Measurements from ENCODE around the gene C19orf18.
"Not testable (repeated sequence)": the region's sequence is repeated elsewhere in the genome, so short reads cannot be mapped to it uniquely, and the experiment has no call there.

The C19orf18 gene

DNA sequence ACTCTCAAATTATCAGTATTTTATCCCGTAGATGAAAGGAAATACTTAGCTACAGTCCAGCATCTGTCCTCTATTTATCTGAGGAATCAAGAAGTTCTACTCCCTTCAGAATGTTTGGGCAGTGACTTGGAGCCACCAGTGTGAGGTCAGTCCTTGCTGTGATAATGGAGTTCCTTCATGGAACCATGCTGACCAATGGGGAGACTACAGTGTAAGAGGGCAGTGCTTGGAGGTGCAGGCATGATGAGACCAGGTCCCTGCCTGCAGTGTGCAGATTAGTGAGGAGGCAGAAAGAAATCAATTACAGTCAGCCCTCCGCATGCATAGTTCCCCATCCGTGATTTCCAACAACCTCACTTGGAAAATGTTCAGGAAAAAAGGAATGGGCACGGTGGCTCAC lies at the start of gene C19orf18:
Gene C19orf18 (minus strand): TSS at position 101 of the 400 bp plus-strand sequence. CDS start 102 bp downstream, outside the sequence.
- no peak for DNase-seq

DNA sequence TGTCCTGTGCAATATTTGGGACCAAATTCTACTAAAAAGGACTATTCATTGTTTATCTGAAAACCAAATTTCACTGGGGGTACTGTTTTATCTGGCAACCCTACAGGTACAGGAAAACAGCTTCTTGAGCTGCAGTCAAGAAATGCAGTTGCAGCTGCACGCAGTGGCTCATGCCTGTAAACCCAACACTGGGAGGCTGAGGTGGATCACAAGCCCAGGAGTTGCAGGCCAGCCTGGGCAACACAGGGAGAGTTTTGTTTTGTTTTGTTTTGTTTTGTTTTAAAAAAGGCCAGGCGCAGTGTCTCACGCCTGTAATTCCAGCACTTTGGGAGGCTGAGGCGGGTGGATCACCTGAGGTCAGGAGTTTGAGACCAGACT lies 47.9 kb upstream of the C19orf18 start:
- DNase-seq: no peak

DNA sequence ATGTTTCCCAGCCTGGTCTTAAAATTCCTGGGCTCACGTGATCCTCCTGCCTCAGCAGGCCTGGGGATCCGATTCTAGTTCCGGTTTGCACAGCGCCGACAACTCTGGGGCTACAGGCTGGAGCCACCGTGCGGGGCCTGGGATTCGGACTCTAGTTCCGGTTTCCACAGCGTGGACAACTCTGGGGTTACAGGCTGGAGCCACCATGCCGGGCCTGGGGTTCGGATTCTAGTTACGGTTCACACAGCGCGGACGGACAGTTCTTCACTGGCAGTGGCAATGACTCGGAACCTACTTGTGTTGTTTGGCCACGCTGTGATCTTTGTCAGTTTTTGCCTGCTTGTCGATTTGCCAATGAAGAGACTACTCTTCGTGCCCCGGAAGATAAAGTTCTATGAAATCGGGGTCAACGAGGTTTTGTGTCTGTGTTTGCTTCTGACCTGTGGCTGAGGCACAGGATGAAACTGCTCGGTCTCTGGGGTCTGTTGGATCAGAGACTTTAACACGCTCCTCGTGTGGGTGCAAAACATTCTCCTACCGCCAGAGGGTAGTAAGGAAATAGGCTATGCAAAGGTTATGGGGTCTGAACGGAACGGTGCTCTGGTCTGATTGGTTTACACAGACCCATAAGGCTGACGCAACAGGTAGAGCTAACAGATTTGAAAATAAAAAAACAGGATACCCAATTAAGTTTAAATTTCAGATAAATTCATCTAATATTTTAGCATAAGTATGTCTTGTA lies 47.4 kb upstream of the C19orf18 start:
- DNase-seq: no peak

DNA sequence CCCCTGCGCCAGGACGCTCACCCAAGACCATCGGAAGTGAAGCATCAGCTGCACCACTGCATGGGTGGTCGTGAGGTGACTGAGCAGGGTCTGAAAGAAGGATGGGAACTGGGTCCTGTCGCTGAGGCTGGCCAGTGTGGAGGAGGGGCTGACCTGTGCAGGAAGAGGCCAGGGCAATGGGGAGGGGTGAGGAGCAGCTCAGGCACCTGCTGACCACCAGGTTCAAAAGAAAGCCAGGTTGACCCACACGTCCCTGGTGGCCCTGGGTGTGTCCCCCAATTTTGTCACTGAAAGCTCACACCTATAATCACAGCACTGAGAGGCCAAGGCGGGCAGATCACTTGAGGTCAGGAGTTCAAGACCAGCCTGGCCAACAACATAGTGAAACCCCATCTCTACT lies 45.8 kb upstream of the C19orf18 start:
- no peak for DNase-seq

DNA sequence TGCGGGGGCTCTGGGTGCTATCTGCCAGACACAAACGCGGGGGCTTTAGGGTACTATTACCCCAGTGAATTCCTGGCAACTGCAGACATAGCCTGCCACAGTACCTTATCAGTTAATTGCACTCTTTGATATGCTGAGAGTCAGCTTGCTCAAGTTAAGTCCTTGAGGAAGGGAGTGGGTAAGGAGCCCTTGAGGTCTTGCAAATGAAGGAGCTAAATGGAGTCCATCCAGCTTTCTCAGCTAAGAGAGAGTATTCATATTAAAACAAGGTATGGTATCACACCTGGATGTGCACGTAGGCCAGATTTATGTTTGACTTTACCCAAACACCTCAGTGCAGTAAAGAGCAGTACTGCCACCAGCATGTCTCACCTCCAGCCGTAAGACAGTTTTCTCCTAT lies 39.8 kb upstream of the C19orf18 start:
- no peak for DNase-seq

DNA sequence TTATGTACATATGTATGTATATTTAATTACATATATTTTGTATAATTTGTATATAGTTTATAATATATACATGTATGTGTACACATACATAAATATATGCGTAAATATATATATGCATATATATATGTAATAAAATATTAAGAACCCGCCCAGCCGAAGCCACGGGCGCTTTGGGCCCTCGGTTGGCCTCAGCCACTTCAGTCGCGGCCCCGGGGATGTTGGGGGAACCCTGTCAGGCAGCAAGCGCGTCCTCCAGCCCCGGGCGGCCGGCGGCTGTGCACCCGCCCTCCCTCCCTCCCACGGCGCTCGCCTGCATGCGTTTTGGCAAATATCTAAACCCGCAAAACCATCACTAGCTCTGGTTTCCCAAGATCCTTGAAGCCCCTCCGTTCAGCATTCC lies 36.2 kb upstream of the C19orf18 start:
- DNase-seq: no peak

DNA sequence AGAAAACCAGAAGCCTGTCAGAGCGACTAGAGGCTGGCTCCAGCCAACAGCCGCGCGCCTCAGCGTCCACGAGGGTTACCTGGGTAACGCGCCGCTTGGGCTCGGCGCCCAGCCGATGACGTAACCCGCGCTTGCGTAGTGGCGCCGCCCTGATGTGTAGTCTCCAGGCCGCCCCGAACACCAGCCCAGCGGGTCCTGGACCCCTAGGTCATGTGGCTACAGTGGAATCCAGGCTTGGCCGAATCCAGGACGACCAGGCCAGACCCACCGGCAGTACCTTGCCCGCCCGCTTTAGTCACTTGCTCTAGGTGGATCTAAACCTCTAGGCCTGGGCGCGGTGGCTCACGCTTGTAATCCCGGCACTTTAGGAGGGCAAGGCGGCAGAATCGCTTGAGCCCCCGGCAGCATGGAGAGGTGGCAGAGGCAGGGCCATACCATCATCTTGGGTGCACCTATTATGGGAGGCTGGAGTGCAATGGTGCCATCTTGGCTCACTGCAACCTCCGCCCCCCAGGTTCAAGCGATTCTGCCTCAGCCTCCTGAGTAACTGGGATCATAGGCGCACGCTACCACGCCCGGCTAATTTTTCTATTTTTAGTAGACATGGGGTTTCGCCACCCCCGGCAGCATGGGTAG lies 35.5 kb upstream of the C19orf18 start:
- no peak for DNase-seq

DNA sequence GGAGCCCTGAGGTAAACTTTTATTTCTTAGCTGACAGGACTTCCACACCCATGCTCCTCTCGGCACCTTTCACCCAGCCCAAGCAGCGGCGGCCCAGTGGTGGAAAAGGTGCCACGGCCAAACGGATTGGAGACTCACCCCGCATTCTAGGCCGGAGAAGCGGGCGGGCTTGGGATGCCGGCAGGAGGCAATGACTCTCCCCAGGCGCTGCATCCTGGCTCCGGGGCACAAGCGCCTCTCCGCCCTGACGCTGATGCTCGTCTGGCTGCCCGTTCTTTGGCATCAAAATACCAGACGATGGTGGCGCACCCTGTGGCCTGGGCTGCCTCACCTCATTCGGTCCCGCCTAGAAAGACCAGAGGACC lies 34.9 kb upstream of the C19orf18 start:
- no peak for DNase-seq

DNA sequence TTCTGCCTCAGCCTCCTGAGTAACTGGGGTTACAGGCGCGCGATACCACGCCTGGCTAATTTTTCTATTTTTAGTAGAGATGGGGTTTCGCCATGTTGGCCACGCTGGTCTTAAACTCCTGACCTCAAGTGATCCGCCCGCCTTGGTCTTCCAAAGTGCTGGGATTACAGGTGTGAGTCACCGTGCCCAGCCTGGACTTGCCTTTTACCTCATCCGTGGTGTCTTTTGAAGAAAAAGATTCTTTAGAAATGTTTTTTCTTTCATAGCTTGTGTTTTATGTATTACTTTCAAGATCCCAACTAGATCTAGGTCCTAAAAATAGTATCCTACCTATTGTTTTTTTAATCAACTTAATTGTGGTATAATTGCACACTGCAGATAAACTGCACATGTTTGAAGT lies 34.5 kb upstream of the C19orf18 start:
- not testable (repeated sequence) for DNase-seq

DNA sequence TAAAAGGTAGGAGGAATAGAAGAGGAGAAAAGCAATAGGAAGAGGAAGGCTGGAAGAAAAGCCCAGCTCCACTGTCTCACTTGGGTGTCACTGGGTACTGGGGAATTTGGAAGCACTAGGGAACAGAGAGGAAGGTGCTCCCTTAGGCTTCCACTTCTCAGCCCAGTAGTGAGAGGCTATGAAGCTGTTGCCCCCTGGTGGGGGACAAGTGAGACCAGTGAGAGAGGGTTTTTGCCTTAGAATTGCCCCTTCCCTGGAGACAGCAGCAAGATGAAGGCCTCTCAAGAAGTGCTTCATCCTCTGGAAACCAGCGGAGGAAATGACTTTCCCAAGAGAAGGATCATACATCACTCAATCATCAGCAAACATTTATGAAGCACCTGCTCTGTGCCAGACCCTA lies 33.0 kb upstream of the C19orf18 start:
- no peak for DNase-seq

DNA sequence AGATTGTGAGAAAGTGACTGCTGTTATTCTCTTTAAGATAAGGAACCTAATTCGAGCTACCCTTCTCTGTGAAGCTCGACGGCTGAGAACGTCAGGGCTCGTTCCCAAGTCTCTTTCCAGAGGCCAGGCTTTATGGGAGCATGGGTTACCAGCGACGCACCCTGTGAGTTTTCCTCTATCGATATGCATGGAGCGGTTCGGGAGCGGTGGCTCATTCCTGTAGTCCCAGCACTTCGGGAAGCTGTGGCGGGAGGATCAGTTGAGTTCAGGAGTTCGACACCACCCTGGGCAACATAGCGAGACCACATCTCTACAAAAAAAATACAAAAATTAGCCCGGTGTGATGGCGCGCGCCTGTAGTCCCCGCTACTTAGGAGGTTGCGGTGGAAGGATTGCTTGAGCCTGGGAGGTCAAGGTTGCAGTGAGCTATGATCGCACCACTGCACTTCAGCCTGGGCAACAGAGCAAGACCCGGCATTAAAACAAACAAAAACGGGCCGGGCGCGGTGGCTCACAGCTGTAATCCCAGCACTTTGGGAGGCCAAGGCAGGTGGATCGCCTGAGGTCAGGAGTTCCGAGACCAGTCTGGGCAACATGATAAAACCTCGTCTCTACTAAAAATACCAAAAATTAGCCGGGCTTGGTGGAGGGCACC lies 29.0 kb upstream of the C19orf18 start:
- DNase-seq: no peak

DNA sequence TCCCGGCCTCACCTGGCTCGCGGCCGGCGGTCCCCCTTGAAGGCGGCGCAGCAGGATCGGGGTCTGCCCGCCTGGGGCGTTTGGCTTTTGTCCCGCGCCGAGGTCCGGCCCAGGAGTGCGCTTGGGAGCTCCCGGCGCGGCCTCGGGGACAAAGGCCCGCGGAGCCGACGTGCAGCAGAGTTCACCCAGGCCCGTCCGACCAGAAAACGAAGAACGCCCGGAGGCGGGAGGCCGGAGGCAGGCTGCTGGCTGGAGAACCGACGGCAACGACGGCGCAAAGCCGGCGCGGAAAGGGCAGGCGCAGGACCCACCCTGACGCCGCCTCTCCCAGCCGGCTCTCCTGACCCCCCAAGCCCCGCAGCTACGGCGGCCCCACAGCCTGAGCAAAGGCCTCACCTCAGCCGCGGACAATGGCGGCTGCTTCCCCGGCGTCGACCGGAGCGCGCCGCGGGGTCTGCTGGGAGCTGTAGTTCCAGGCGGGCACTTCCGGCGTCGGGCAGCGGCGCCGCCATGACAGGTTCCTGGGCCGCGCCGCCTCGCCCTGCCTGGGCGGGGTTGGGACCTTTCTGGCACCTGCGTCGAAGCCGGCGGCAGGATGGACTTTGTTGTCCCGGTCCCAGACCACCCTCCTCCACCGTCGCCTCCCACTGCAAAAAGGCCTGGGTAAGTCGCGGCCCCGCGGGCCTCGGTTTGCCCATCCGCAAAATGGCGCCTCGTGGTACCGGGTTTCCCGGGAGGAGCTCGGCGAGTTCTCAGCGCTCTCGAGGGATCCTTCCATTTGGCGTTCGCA lies 28.2 kb upstream of the C19orf18 start, which contains the start of gene ZNF606:
Gene ZNF606 (minus strand): TSS at position 437 of the 790 bp plus-strand sequence. CDS start 1,501 bp downstream, outside the sequence.
- no peak for DNase-seq

DNA sequence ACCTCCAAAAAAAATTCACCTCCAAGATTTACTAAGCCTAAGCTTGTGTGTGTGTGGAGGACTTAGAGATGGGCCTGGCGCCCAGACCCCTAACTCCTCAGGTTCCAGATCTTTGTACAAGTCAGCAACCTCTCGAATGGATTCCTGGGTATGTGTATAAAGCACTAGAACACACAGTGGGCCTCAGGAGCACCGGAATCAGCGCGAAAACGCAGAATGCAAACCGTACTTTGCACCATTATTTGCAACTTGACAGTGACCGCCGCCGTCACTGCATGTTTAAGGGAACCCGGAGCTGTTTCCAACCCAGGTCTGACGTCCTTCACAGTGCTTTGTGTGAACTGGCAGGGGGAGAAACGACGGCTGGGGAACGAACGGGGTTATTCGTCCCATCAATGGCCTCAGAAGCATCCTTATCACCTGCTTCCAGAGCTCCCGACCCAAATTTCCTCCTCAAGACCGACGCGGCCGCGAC lies 27.6 kb upstream of the C19orf18 start:
- DNase-seq: no peak

DNA sequence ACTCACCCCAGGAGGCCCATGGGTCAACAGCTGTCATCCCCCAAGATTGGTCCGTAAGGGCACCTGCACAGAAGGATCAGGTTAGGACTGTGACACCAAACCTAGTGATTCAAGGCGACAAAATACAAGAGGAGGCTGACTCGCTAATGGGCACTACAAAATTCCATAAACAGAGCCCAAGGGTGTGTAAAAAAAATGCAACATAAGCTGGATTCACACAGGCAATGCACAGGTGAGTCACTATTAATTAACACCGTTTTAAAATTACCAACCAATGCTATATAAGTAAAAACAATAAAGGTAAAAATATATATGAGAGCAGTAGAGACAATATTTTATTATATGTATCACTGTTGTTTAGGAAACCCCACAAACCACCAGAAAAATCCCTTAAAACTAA lies 26.3 kb upstream of the C19orf18 start:
- DNase-seq: no peak

DNA sequence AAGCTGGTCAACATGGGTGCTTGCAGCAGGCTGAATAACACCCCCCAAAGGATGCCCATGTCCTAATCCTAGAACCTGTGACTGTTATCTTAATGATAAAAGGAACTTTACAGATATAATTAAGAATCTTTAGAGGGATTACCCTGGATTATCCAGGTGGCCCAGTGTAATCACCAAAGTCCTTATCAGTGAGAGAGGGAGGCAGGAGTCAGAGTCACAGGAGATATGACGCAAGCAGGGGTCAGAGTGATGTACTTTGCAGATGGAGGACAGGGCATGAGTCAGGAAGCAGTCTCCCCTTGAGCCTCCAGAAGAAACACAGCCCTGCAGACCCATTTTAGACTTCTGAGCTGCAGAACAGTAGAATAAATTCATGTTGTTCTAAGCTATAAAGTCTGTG lies 18.5 kb upstream of the C19orf18 start:
- DNase-seq: no peak

DNA sequence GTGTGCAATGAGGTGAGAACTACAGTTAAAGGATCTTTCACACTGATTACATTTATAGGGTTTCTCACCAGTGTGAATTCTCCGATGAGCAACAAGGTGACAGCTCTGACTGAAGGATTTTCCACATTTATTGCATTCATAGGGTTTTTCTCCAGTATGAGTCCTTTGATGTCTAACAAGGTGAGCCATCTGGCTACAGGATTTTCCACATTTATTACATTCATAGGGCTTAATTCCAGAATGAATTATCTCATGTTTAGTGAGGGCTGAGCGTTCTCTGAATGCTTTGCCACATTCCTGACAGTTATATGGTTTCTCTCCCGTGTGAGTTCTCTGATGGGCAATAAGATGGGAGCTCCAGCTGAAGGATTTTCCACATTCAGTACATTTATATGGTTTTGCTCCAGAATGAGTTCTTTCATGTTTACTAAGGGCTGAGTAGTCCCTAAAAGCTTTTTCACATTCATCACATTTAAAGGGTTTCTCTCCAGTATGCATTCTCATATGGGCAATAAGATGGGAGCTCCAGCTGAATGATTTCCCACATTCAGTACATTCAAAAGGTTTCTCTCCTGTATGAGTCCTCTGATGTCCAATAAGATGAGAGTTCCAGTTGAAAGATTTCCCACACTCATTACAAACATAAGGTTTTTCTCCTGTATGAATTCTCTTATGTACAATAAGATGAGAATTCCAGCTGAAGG lies 4.4 kb upstream of the C19orf18 start:
- no peak for DNase-seq

DNA sequence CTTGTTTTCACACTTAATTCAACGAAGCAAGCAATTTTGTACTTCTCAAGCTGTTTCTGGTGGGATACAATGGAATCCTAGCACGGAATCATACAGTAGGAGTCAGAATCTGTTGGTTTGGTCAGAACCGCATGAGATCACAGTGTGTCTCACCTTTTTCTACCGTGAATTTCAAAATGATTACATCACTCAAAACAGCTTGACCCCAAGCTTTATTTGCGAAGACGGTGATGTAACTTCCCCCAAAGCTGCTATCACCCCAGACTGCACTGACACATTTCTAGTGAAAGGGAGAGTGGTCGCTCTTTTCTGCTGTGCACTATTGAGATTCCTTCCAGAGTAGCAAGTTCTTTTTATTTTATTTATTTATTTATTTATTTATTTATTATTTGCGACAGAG lies 9.6 kb downstream of the C19orf18 start:
- DNase-seq: no peak

DNA sequence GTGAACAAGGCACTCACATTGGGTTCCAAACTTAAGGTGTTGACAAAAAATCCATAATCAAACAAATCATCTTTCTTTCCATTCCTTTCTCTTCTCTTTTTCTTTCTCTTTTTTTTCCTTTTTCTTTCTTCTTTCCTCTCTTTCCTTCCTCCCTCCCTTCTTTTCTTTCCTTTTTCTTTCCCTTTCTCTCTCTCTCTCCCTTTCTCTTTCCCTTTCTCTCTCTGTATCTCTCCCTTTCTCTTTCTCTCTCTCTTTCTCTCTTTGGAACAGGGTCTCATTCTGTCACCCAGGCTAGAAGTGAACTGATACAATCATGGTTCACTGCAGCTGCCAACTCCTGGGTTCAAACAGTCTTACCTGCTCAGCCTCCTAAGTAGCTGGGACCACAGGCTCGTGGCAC lies 12.5 kb downstream of the C19orf18 start:
- no peak for DNase-seq

DNA sequence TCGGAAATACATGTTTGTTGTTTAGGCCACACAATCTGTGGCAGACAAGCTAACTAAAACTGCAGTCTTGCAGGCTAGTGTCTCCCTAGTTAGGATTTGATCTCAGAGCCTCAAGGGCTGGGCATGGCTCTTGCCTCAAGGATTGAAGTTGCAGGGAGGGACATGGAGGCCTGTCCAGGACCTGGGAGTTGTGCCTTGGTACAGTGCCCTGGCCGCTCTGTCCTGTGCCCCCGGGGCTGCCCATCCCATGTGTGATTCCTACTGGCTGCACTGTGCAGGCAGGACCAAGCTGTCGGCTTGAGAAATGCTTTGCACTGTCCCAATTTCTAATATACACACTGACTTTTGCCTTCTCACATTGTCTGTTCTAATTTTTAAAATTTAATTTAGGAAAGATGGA lies 19.3 kb downstream of the C19orf18 start:
- no peak for DNase-seq

DNA sequence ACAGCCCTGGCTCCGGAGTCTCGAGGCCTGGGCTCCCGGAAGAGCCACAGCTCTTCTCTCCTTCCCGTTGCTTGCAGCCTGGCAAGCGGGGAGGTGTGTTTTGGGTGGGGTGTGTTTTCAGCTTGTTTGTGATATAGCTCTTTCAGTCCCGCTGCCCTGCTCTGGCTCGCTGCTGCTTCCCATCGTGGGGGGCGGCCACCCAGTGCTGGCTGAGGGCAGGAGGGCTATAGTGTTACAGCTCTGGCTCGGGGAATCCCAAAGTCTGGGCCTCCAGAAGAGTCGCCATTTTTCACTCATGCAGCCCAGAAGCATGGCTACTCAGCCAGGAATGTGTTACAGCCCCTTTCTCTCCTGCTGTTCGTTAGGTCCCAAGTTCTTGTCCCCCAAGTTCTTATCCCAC lies 24.6 kb downstream of the C19orf18 start:
- DNase-seq: no peak

DNA sequence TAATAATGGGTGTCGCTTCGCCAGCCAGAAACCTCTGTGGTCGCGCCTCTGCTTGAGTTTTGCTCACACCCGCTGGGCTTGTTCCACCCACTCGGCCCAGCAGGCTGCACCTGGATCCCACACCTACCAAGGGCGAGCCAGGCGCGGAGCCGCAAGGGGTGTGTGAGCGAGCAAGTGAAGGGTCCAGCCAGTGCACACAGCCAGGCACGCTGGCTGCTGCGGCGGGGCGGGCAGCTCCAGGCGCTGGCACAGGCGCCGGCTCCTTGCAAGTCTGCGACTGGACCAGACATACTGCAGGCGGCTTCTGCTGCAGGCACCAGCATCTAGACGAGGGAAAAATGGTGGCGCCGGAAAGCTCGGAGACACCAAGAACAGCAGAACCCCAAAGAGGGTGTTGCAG lies 25.0 kb downstream of the C19orf18 start:
- no peak for DNase-seq

DNA sequence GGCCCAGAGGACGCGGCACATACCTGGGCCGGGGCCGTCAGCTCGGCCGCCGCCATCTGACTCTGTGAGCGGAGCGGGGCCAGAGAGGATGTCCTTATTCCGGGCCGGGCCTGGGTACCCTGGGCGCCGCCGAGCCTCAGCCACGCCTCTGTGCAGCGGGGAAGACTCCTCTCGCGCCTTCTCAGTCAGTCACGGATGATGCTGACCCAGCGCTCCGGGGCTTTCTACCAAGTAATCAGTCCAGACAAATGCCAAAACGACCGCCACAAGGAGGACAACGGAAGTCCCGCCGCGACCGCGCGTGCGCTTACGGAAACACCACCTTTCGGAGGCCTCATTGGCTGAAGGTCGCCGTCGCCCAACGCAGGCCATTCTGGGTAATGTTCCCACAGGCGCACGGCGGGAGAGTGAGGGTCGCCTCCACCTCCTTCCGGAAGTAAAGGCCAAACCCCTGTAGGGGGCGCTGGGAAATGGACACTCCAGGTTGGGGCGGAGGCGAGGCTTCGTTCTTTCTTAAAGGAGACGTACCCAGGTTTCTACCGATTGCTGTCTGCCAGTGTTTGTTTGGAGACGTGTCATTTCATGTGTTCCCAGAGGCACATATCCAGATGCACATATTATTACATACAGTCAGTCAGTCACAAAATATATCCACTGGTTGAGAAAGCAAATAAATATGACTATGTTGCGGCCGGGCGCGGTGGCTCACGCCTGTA lies 26.8 kb downstream of the C19orf18 start, which contains the start of gene ZNF256:
Gene ZNF256 (minus strand): TSS at position 288 of the 716 bp plus-strand sequence. CDS start 232 bp downstream, at position 56.
- no peak for DNase-seq
